Parathyroid adenoma (tissue), 2 donors: ENCODE data around the gene CABLES1.

Experiments
- H2AFZ ChIP-seq: fragments of 300-600 bp; sonication (generic); one replicate; pipeline ENCODE4 v1.7.0; 2017; ENCODE audit warnings: antibody characterized with exemption, mild to moderate bottlenecking
- H3K27ac ChIP-seq: fragments of 300-600 bp; sonication (generic); one replicate; pipeline ENCODE4 v1.7.0; 2017
- H3K27me3 ChIP-seq: fragments of 300-600 bp; sonication (generic); one replicate; pipeline ENCODE4 v1.7.0; 2017; ENCODE audit warnings: low read length; ENCODE audit not compliant: control insufficient read depth, insufficient read depth
- H3K36me3 ChIP-seq: fragments of 300-600 bp; sonication (generic); one replicate; pipeline ENCODE4 v1.7.0; 2017; ENCODE audit warnings: low read length; ENCODE audit not compliant: control insufficient read depth, insufficient read depth
- H3K4me1 ChIP-seq: fragments of 300-600 bp; sonication (generic); one replicate; pipeline ENCODE4 v1.7.0; 2017; ENCODE audit warnings: control low read depth
- H3K4me2 ChIP-seq: fragments of 300-600 bp; sonication (generic); one replicate; pipeline ENCODE4 v1.7.0; 2017; ENCODE audit warnings: low read length
- H3K4me3 ChIP-seq: fragments of 300-600 bp; sonication (generic); one replicate; pipeline ENCODE4 v1.7.0; 2017; ENCODE audit warnings: low read depth, low read length
- H3K79me2 ChIP-seq: fragments of 300-600 bp; sonication (generic); one replicate; pipeline ENCODE4 v1.7.0; 2017; ENCODE audit warnings: control low read depth
- H3K9ac ChIP-seq: fragments of 300-600 bp; sonication (generic); one replicate; pipeline ENCODE4 v1.7.0; 2017; ENCODE audit warnings: mild to moderate bottlenecking
- H3K9me3 ChIP-seq: fragments of 300-600 bp; sonication (generic); one replicate; pipeline ENCODE4 v1.7.0; 2017; ENCODE audit warnings: low read length; ENCODE audit not compliant: control insufficient read depth
- TF ChIP-seq, protein P1 (sequence below): fragments of 300-600 bp; sonication (generic); IDR thresholded peaks from one replicate; pipeline ENCODE4 v1.7.0; 2017; ENCODE audit warnings: antibody characterized with exemption, mild to moderate bottlenecking
- donor health status: primary hyperparathyroidism.

Gene CABLES1

DNA sequence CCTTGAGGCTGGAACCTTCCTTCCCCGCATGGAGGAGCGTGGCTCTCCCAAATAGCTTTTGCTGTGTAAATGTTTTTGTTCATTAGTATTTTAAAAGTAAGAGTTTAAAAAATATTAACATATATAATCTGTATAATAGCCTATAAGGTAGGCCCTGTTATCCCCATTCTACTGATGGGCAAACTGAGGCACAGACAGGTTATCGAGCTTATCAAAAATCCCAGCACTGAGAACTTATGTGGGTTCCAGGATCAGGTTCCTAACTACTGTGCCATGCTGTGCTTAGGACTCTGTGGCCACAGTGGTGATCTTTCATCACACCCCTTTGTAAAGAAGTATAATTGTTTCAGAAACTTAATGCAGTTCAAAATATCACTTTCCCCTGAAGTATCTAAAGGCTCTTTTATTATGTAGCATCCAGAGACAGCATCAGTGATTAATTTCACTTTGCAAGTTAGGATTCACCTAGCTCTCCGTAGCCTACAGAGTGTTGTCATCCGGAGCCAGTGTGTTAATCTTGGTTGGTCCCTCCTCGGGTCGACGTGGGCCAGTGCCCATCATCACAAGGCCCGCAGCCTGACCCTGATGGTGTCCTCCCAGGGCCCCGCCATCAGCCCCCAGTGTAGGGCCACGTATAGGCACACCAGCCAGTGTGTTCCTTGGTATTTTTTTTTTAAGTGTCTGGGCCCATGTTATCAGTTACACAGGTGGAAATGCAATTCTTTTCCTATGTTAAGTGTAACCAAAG, 28.7 kb downstream of the CABLES1 start:
- Histone ChIP-seq H2AFZ (no peak overlapping the region), H3K4me1 (peaks cover 11% of the 10 kb centered on the region), H3K36me3 (no peaks in the 10 kb centered on the region), H3K9me3 (no peaks in the 10 kb centered on the region), H3K27me3 (no peaks in the 10 kb centered on the region), H3K79me2 (peaks cover 27% of the 10 kb centered on the region), H3K9ac (no peak overlapping the region), H3K4me3 (no peak overlapping the region), H3K27ac (no peak overlapping the region), H3K4me2 (no peak overlapping the region)
- TF ChIP-seq, protein P1, sequence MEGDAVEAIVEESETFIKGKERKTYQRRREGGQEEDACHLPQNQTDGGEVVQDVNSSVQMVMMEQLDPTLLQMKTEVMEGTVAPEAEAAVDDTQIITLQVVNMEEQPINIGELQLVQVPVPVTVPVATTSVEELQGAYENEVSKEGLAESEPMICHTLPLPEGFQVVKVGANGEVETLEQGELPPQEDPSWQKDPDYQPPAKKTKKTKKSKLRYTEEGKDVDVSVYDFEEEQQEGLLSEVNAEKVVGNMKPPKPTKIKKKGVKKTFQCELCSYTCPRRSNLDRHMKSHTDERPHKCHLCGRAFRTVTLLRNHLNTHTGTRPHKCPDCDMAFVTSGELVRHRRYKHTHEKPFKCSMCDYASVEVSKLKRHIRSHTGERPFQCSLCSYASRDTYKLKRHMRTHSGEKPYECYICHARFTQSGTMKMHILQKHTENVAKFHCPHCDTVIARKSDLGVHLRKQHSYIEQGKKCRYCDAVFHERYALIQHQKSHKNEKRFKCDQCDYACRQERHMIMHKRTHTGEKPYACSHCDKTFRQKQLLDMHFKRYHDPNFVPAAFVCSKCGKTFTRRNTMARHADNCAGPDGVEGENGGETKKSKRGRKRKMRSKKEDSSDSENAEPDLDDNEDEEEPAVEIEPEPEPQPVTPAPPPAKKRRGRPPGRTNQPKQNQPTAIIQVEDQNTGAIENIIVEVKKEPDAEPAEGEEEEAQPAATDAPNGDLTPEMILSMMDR, result no peak

DNA sequence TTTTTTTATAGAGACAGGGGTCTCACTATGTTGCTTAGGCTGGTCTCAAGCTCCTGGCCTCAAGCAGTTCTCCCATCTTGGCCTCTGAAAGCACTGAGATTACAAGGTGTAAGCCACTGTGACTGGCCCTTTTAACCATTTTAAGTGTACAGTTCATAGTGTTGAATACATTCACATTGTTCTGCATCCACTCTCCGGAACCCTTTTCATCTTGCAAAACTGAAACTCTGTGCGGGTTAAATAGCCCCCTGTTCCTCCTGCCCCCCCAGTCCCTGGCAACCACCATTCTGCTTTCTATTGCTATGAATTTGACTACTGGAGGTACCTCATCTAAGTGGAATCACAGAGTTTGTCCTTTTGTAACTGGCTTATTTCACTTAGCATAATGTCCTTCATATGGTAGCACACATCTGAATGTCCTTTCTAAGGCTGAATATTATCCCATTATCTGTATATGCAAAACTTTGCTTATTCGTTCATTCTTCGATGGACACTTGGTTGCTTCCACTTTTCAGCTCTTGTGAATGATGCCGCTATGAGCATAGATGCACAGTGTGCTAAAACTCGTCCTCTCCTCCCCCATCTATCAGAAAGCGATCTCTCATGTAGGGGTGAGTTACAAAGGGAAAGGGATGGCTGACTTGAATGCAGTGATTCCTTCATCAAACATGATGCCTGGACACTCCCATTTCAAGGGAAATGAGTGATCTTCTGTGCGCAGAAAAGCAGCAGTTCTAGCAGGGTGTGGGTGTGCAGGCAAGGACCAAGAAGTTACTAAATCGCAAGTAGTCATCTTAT, 30.2 kb downstream of the CABLES1 start:
- H3K4me1 ChIP-seq, result peaks cover 11% of the 10 kb centered on the region
- no peak overlapping the region for H3K4me2 ChIP-seq
- H3K4me3 ChIP-seq, result no peak overlapping the region
- no peak overlapping the region for H3K27ac ChIP-seq
- H2AFZ ChIP-seq, result no peak overlapping the region
- no peak overlapping the region for H3K9ac ChIP-seq
- H3K27me3 ChIP-seq, result no peaks in the 10 kb centered on the region
- no peaks in the 10 kb centered on the region for H3K9me3 ChIP-seq
- peaks cover 31% of the 10 kb centered on the region for H3K79me2 ChIP-seq
- TF ChIP-seq, protein P1, result no peak
- no peaks in the 10 kb centered on the region for H3K36me3 ChIP-seq

DNA sequence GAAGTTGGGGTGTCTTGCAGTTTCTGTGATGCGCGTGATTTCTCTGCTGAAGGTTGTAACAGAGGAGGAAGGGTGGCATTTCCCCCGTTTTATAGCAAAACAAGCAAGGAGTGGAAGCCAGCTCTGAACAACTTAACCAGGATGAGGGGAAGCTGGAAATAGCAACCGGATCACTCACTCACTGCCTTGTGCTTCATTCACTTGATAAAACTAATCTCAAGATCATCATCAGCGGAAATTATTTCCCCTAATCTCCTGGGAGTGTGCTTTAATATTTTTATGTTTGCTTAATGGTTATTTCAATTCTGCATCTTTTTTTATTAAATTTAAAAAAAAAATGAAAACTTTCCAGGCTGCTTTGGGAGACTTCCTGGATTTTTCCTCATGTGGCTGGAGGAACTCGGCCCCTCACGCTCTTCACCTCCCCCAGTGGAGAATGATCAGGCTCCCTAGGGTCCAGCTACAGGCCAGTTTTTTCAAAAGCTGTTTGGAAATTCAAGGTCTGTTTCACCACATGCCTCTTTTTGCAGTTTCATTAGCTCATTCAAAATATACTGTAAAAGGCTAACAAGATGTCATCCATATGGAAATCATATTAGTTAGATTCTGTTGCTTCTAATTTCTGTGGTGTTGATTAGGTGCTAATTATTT, 31.7 kb downstream of the CABLES1 start:
- no peaks in the 10 kb centered on the region for H3K27me3 ChIP-seq
- no peaks in the 10 kb centered on the region for H3K36me3 ChIP-seq
- no peak overlapping the region for H3K4me3 ChIP-seq
- H3K9me3 ChIP-seq, result no peaks in the 10 kb centered on the region
- H3K4me1 ChIP-seq, result peaks cover 14% of the 10 kb centered on the region
- H3K79me2 ChIP-seq, result peaks cover 25% of the 10 kb centered on the region
- TF ChIP-seq, protein P1, result no peak
- no peak overlapping the region for H3K4me2 ChIP-seq
- no peak overlapping the region for H3K9ac ChIP-seq
- no peak overlapping the region for H2AFZ ChIP-seq
- H3K27ac ChIP-seq, result no peak overlapping the region

DNA sequence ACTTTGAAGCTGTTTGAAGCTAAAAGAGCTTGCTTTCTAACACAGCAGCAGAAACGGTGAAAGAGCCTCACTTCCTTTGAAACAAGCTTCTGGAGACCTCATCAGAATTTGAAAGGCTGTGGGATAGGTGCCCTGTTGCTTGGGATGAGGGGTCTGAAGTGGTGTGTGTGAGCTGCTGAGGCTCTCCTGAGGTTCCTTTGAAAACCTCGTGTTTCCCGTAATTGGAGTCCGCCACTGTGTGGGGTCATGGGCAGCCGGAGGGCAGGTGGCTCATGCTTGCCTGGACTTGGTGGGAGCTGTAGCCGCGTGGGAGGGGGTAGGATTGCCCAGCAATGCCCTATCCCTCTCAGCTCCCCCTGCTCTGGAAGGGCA, 34.4 kb downstream of the CABLES1 start:
- TF ChIP-seq, protein P1, result no peak
- H3K4me2 ChIP-seq, result no peak overlapping the region
- H3K27me3 ChIP-seq, result no peaks in the 10 kb centered on the region
- H3K9ac ChIP-seq, result no peak overlapping the region
- no peaks in the 10 kb centered on the region for H3K36me3 ChIP-seq
- H3K9me3 ChIP-seq, result no peaks in the 10 kb centered on the region
- H2AFZ ChIP-seq, result no peak overlapping the region
- H3K4me3 ChIP-seq, result no peak overlapping the region
- peaks cover 17% of the 10 kb centered on the region for H3K79me2 ChIP-seq
- H3K27ac ChIP-seq, result no peak overlapping the region
- peaks cover 2% of the 10 kb centered on the region for H3K4me1 ChIP-seq
